Astrocyte (in vitro differentiated cells and primary cell): ENCODE results near the gene DUS2. TPM values are rescaled to one million over a fixed set of nuclear protein-coding genes. Genes with fewer than 3 reads are reported as not detected.
"Not testable (repeated sequence)": the region's sequence is repeated elsewhere in the genome, so short reads cannot be mapped to it uniquely, and the experiment has no call there.

Experiments
- DNase-seq: peaks from one replicate; pipeline ENCODE4 v3.0.0-alpha.2; 2010; ENCODE audit warnings: low read depth
- FAIRE-seq: peaks from 2 replicates; lab custom pipeline; 2011; peaks lifted over from hg19 to GRCh38; lab: Jason Lieb, UNC
- H2AFZ ChIP-seq: 2 replicates; pipeline ENCODE4 v1.6.0; 2012; ENCODE audit warnings: low read depth, low read length, inconsistent platforms
- H3K27ac ChIP-seq: 2 replicates; pipeline ENCODE4 v1.5.1; 2011; ENCODE audit warnings: low read depth, low read length, inconsistent platforms
- H3K27me3 ChIP-seq: 2 replicates; pipeline ENCODE4 v1.6.0; 2011; ENCODE audit warnings: low read length, inconsistent platforms; ENCODE audit not compliant: insufficient read depth
- H3K36me3 ChIP-seq: 2 replicates; pipeline ENCODE4 v1.5.1; 2011; ENCODE audit warnings: low read length, inconsistent platforms; ENCODE audit not compliant: insufficient read depth
- H3K4me1 ChIP-seq: 2 replicates; pipeline ENCODE4 v1.5.1; 2011; ENCODE audit warnings: low read length, inconsistent platforms; ENCODE audit not compliant: insufficient read depth
- H3K4me2 ChIP-seq: 2 replicates; pipeline ENCODE4 v1.6.0; 2012; ENCODE audit warnings: low read length, inconsistent platforms
- H3K4me3 ChIP-seq: 2 replicates; pipeline ENCODE4 v1.5.1; 2011; ENCODE audit warnings: low read depth, mild to moderate bottlenecking, low read length, inconsistent platforms; ENCODE audit not compliant: insufficient read depth
- H3K79me2 ChIP-seq: 2 replicates; pipeline ENCODE4 v1.6.0; 2012; ENCODE audit warnings: mild to moderate bottlenecking, low read length, inconsistent platforms; ENCODE audit not compliant: insufficient read depth
- H3K9ac ChIP-seq: 2 replicates; pipeline ENCODE4 v1.6.0; 2012; ENCODE audit warnings: mild to moderate bottlenecking, low read length, inconsistent platforms
- H3K9me3 ChIP-seq: 2 replicates; pipeline ENCODE4 v1.5.1; 2012; ENCODE audit warnings: low read depth, mild to moderate bottlenecking, low read length, inconsistent platforms; ENCODE audit not compliant: insufficient read depth
- H4K20me1 ChIP-seq: 2 replicates; pipeline ENCODE4 v1.6.0; 2012; ENCODE audit warnings: low read length, inconsistent platforms; ENCODE audit not compliant: insufficient read depth
- H3K27ac Mint-ChIP-seq: one replicate; pipeline ENCODE4 v1.8.0; 2021; ENCODE audit warnings: mild to moderate bottlenecking, mixed read lengths; ENCODE audit not compliant: unreplicated experiment
- H3K27me3 Mint-ChIP-seq: one replicate; pipeline ENCODE4 v1.8.0; 2021; ENCODE audit warnings: low read depth, mixed read lengths; ENCODE audit not compliant: unreplicated experiment
- H3K36me3 Mint-ChIP-seq: one replicate; pipeline ENCODE4 v1.8.0; 2021; ENCODE audit warnings: low read depth, mixed read lengths; ENCODE audit not compliant: unreplicated experiment
- H3K4me1 Mint-ChIP-seq: one replicate; pipeline ENCODE4 v1.8.0; 2021; ENCODE audit warnings: low read depth, mixed read lengths; ENCODE audit not compliant: unreplicated experiment
- H3K4me3 Mint-ChIP-seq: one replicate; pipeline ENCODE4 v1.8.0; 2021; ENCODE audit warnings: mild to moderate bottlenecking, moderate library complexity, mixed read lengths; ENCODE audit not compliant: unreplicated experiment
- H3K9me3 Mint-ChIP-seq: one replicate; pipeline ENCODE4 v1.8.0; 2021; ENCODE audit warnings: mild to moderate bottlenecking, mixed read lengths; ENCODE audit not compliant: unreplicated experiment
- CTCF ChIP-seq: IDR thresholded peaks from 2 replicates; pipeline ENCODE4 v1.5.1; 2011; ENCODE audit warnings: low read depth, mild to moderate bottlenecking, inconsistent platforms, low read length, moderate library complexity; ENCODE audit not compliant: insufficient read depth
- EZH2 ChIP-seq: IDR thresholded peaks from 2 replicates; pipeline ENCODE4 v1.6.1; 2012; ENCODE audit warnings: mild to moderate bottlenecking, low read length, inconsistent platforms; ENCODE audit not compliant: insufficient read depth
- total RNA-seq: library from RNA; stranded (reverse); gene quantifications from 2 replicates; pipeline ENCODE4 v1.2.1, GENCODE V29; 2021

The DUS2 gene
- total RNA-seq, 1 donor from 2014 or later: 14.9 TPM

GRCh38 chr16:68105611-68106010 is 82.5 kb downstream of the DUS2 start:
- Mint-ChIP-seq H3K9me3 (peaks cover 22% of the 10 kb centered on the region), H3K27ac (peak overlapping the region; percentile 41), H3K4me1 (peaks cover 2% of the 10 kb centered on the region), H3K27me3 (no peaks in the 10 kb centered on the region), H3K36me3 (peaks cover 13% of the 10 kb centered on the region), H3K4me3 (no peak overlapping the region)
- Histone ChIP-seq H3K4me2 (no peak overlapping the region), H3K9me3 (no peaks in the 10 kb centered on the region), H3K36me3 (no peaks in the 10 kb centered on the region), H3K4me3 (no peak overlapping the region), H4K20me1 (peaks cover 53% of the 10 kb centered on the region), H3K79me2 (peaks cover 85% of the 10 kb centered on the region), H2AFZ (no peak overlapping the region), H3K27me3 (no peaks in the 10 kb centered on the region), H3K27ac (no peak overlapping the region), H3K9ac (no peak overlapping the region), H3K4me1 (no peaks in the 10 kb centered on the region)
- DNase-seq (peak; percentile 44), FAIRE-seq (no peak)
- no peak for TF ChIP-seq EZH2
- no peak for TF ChIP-seq CTCF

- H2AFZ ChIP-seq, H3K36me3 ChIP-seq, H3K4me1 ChIP-seq, H3K4me3 Mint-ChIP-seq, H3K9ac ChIP-seq, H3K27me3 Mint-ChIP-seq, H3K27me3 ChIP-seq, H3K36me3 Mint-ChIP-seq, H3K4me1 Mint-ChIP-seq, H3K27ac ChIP-seq, H3K9me3 ChIP-seq, FAIRE-seq, H3K4me2 ChIP-seq, DNase-seq, H3K27ac Mint-ChIP-seq, H3K4me3 ChIP-seq: not testable (repeated sequence)
- Histone ChIP-seq H4K20me1 (peaks cover 53% of the 10 kb centered on the region), H3K79me2 (peaks cover 90% of the 10 kb centered on the region)
- H3K9me3 Mint-ChIP-seq: peaks cover 32% of the 10 kb centered on the region
Observed at GRCh38 chr16:68107230-68107928, 84.3 kb downstream of the DUS2 start.

- not testable (repeated sequence) for H3K4me3 ChIP-seq, H3K27ac Mint-ChIP-seq, H2AFZ ChIP-seq, DNase-seq, FAIRE-seq, H3K4me1 ChIP-seq, H3K4me3 Mint-ChIP-seq, H3K27me3 ChIP-seq, H3K4me1 Mint-ChIP-seq, H3K27ac ChIP-seq, H3K9me3 ChIP-seq, H3K36me3 ChIP-seq, H3K9ac ChIP-seq, H3K36me3 Mint-ChIP-seq, H3K27me3 Mint-ChIP-seq, H3K4me2 ChIP-seq
- Histone ChIP-seq H3K79me2 (peaks cover 88% of the 10 kb centered on the region), H4K20me1 (peaks cover 52% of the 10 kb centered on the region)
- peaks cover 35% of the 10 kb centered on the region for H3K9me3 Mint-ChIP-seq
Observed at GRCh38 chr16:68109156-68109555, 86.1 kb downstream of the DUS2 start.

GRCh38 chr16:68110611-68111010 is 87.5 kb downstream of the DUS2 start:
- not testable (repeated sequence) for H3K4me3 Mint-ChIP-seq, H3K4me2 ChIP-seq, H3K9ac ChIP-seq, H3K36me3 ChIP-seq, H3K36me3 Mint-ChIP-seq, FAIRE-seq, H3K27ac Mint-ChIP-seq, H3K4me1 ChIP-seq, H3K4me3 ChIP-seq, H3K27me3 ChIP-seq, H3K9me3 ChIP-seq, DNase-seq, H3K27ac ChIP-seq, H2AFZ ChIP-seq, H3K4me1 Mint-ChIP-seq, H3K27me3 Mint-ChIP-seq
- Histone ChIP-seq H3K79me2 (peaks cover 80% of the 10 kb centered on the region), H4K20me1 (peaks cover 63% of the 10 kb centered on the region)
- H3K9me3 Mint-ChIP-seq: peaks cover 32% of the 10 kb centered on the region
